HG03439 (cell line): ENCODE measurements around the gene C1QTNF12.

Experiments used
- ATAC-seq: cut with Tn5 transposase; IDR thresholded peaks from one replicate; pipeline ENCODE4 v1.9.1; 2021; ENCODE audit warnings: mild to moderate bottlenecking, moderate library complexity; ENCODE audit not compliant: unreplicated experiment

Gene C1QTNF12

GRCh38 chr1:1241588-1242219, 4.8 kb downstream of the C1QTNF12 start:
- ATAC-seq, result no peak

- ATAC-seq, result no peak
These were observed 5.5 kb downstream of the C1QTNF12 start for GRCh38 chr1:1240822-1241587.

GRCh38 chr1:1240348-1240732, 6.2 kb downstream of the C1QTNF12 start:
- no peak for ATAC-seq

GRCh38 chr1:1239614-1240347, 6.7 kb downstream of the C1QTNF12 start:
- ATAC-seq, result no peak

- ATAC-seq, result no peak
These were observed 7.3 kb downstream of the C1QTNF12 start for GRCh38 chr1:1239227-1239613.

GRCh38 chr1:1238702-1239178, 7.8 kb downstream of the C1QTNF12 start:
- ATAC-seq, result no peak

GRCh38 chr1:1237874-1238701, 8.4 kb downstream of the C1QTNF12 start:
- no peak for ATAC-seq

- no peak for ATAC-seq
These were observed 9.3 kb downstream of the C1QTNF12 start for GRCh38 chr1:1236945-1237873.

GRCh38 chr1:1236176-1236763, 10.3 kb downstream of the C1QTNF12 start:
- no peak for ATAC-seq

- no peak for ATAC-seq
These were observed 11.3 kb downstream of the C1QTNF12 start for GRCh38 chr1:1235016-1235744.

GRCh38 chr1:1234180-1234808, 12.2 kb downstream of the C1QTNF12 start:
- ATAC-seq, result no peak

GRCh38 chr1:1233567-1233892, 13.0 kb downstream of the C1QTNF12 start:
- no peak for ATAC-seq

- ATAC-seq, result no peak
These were observed 13.5 kb downstream of the C1QTNF12 start for GRCh38 chr1:1232796-1233566.

GRCh38 chr1:1232208-1232795, 14.2 kb downstream of the C1QTNF12 start, which contains the start of gene B3GALT6:
TSS of gene B3GALT6 (plus strand) at chr1:1232237. CDS start at chr1:1232279, 42 bp downstream.
- ATAC-seq, result no peak

- ATAC-seq, result peak; percentile 88
These were observed 14.9 kb downstream of the C1QTNF12 start, which contains the start of gene SDF4 for GRCh38 chr1:1231400-1232207. TSS of gene SDF4 (minus strand) at chr1:1232001. CDS start at chr1:1228772, 3,229 bp downstream.
